Testis (tissue), 2 donors: Measurements from ENCODE around the gene KCTD16.

Experiments
- CTCF ChIP-seq, 3 experiments: fragments of 450-650 bp in 2 of 3; fragments of 200-600 bp in 1 of 3; sonication (generic) in 1 of 3; IDR thresholded peaks; one replicate each; pipeline ENCODE4 v1.5.1; 2016 to 2019; ENCODE audit warnings: antibody characterized with exemption in 3 of 3, mild to moderate bottlenecking in 2 of 3, moderate library complexity in 1 of 3
- POLR2A ChIP-seq: fragments of 450-650 bp; IDR thresholded peaks from one replicate; pipeline ENCODE4 v1.6.1; 2017; ENCODE audit warnings: antibody characterized with exemption, mild to moderate bottlenecking, moderate library complexity

GRCh38 chr5:144170276-144171024 lies at the start of gene KCTD16, which contains the start of gene YIPF5:
- TF ChIP-seq CTCF (IDR thresholded peaks at IDR 0.05) (peak in 1 of 3 experiments; percentile 8), POLR2A (no peak)
